Stimulated activated CD4-positive, alpha-beta T cell treated with anti-CD3 and anti-CD28 coated beads, TNF-alpha, amount 100 ng/mL, for 24 hours (primary cell): ENCODE results near the gene CBFA2T3.
"Not testable (repeated sequence)": the region's sequence is repeated elsewhere in the genome, so short reads cannot be mapped to it uniquely, and the experiment has no call there.

Experiments
- DNase-seq, 3 experiments: peaks; one replicate each; pipeline ENCODE4 v3.0.0-alpha.2; 2020; ENCODE audit warnings: low read depth in 3 of 3

Gene CBFA2T3

GRCh38 chr16:88923450-88923849 is 53.6 kb downstream of the CBFA2T3 start:
- DNase-seq: no peak

DNA sequence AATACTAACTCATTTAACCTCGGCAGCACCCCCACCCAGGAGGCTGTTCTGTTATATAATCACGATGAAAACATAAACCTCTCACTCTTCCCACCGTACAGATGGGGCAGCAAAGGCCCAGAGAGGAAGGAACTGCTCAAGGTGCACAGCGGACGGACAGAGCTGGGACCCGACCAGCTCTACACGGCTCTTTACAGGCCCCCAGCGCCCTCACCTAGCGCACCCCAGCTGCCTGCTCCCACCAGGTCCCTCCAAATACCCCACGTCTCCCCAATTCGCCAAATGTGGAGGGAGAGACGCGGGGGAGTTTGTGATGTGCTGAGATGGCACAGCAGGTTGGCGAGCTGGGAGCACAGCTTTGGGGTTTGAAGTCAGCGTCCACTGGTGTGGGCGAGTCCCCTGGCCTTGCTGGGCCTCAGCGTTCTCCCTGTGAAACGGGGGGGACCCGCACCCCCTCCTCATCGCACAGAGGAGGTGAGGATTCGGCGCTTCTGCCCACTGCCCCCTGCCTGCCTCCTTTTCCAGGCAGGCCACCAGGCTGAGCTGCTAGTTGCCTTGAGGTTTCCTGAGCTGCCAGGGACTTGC is 54.1 kb downstream of the CBFA2T3 start:
- DNase-seq: no peak

- no peak for DNase-seq
These were observed 54.7 kb downstream of the CBFA2T3 start for GRCh38 chr16:88922114-88922825.

GRCh38 chr16:88921591-88921990 is 55.4 kb downstream of the CBFA2T3 start:
- DNase-seq: no peak

GRCh38 chr16:88920618-88921590 is 56.1 kb downstream of the CBFA2T3 start:
- no peak for DNase-seq

GRCh38 chr16:88919936-88920335 is 57.1 kb downstream of the CBFA2T3 start:
- DNase-seq: no peak

DNA sequence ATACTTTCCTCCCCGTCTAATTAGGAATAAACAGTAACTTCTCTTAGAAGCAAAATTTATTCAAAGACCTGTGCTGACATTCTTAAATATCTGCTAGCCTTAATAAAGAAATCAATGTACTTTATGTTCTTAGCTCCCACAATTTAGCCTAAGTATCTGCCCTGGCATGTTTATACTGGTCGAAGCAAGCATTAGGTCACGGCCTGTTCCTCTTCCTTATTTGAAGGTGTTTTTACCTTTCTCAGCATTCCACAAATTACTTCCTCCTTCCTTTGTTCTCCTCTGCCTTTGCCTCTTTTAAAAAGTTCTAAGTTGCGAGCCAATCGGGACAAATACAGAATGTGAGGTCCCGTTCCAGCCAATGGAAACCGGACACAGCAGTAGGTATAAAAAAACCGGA is 58.1 kb downstream of the CBFA2T3 start:
- not testable (repeated sequence) for DNase-seq

DNA sequence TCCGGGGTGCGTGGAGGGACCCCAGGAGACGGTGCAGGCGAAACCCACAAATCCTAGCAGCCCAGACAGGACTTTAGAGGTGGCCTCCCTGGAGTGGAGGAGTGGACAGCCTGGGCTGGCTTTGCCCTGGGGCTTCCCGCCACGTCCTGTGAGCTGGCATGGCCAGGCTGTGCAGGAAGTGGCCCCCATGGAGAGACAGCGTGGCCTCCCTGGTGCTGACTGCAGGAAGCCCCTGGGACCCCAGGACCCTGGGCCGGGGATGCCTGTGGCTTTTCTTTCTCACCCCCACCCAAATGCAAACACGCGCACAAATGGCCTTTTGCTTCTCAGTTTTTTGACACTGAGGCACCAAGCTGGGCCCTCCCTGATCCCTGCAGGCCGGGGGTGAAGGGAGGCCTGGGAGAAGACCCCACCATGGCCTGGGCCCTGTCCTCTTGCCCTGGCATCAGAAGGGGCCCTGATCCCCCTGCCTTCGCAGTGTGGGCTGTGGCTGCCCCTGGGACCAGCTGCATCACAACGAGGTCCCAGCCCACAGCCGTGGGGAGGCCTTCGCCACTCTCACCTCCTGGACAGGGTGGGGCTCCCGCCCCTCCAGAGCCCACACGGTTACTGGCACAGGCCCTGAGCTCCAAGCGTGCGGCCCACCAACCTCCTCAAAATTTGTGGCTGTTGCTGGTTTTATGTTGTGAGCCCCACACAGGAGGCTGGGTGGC is 58.9 kb downstream of the CBFA2T3 start:
- no peak for DNase-seq

GRCh38 chr16:88917146-88917914 is 59.7 kb downstream of the CBFA2T3 start:
- DNase-seq: no peak

DNA sequence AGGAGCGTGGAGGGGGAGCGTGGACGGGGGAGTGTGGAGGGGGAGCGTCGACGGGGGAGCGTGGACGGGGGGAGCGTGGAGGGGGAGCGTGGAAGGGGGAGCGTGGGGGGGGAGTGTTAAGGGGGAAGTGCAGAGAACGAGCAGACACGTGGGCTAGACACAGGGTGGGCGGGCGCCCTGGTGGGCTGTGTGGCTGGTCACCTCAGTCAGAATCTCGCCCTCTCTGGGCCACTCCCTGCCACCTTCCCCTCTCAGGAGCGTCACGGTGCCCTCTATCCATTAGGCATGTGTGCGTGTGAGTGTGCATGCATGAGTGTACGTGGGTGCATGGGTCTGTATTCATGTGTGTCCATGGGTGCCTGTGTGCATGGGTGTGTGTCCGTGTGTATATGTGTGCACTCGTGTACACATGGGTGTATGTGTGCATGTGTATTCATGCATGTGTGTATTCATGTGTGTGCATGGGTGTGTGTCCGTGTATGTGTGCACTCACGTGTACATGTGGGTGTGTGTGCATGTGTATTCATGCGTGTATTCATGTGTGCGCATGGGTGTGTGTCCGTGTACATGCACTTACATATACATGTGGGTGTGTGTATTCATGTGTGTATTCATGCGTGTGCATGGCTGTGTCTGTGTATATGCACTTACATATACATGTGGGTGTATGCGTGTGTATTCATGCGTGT is 61.2 kb downstream of the CBFA2T3 start:
- no peak for DNase-seq

- no peak for DNase-seq
These were observed 62.1 kb downstream of the CBFA2T3 start for GRCh38 chr16:88914750-88915368.

GRCh38 chr16:88913870-88914269 is 63.1 kb downstream of the CBFA2T3 start:
- DNase-seq: no peak

GRCh38 chr16:88913001-88913612 is 63.9 kb downstream of the CBFA2T3 start:
- no peak for DNase-seq

DNA sequence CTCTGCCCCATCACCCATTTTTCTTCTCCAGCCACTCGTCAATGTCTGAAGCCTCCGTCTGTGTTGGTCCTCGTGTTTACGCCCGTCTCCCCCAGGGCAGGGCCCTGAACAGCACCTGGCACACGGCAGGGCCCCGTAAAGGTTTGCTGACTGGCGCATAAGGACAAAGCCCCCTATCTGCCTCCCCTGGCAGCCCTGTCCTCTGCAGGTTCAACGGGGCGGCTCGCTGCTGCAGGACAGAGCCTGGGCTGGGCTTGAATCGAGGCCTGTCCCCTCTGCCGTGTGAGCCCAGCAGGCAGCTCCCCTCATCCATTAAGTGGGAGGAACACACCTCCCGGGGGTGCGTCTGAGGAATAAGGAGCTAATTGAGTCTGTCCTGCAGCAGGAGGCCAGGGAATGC is 64.5 kb downstream of the CBFA2T3 start:
- no peak for DNase-seq

- no peak for DNase-seq
These were observed 65.1 kb downstream of the CBFA2T3 start for GRCh38 chr16:88911946-88912310.

DNA sequence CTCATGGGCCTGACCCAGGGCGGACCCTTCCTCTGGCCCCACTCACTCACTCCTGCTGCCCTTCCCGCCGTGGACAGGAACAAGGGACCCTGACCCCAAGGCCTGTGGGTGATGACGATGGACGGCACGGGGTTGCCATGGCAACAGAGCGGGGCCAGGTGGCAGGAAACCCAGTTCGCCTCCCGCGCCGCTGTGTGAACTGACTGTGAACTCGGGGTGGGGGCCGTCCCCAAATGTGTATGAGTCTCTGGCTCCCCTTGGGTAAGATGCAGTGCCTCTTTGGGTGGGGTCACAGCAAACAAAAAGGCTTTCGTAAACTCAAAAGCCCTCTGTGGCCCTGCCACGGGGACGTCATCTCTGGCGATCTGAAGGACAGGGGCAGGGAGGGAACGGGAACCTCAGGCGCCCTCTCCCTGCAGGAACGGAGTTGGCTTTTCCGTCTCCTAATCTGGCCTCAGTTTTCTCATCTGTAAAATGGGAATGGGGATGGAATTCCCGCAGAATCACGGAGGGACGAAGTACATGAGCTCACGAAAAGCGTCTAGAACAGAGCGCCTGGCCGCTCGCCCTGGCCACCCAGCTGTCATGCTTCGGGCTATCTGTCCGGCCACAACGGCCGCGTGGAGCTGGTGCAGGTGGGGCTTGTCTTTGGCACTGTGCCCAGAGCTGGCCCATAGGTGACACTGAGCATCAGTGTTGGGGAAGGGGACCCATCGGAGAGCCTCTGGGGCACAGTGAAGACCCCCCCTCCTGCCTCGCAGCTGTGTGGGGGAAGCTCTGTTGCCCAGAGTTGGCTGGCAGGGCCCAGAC is 65.7 kb downstream of the CBFA2T3 start:
- no peak for DNase-seq

- no peak for DNase-seq
These were observed 66.5 kb downstream of the CBFA2T3 start for GRCh38 chr16:88910284-88911135.
